ENCODE data around the gene DGKH.
"Not testable (repeated sequence)": the region's sequence is repeated elsewhere in the genome, so short reads cannot be mapped to it uniquely, and the experiment has no call there.

The DGKH gene

GRCh38 chr13:42055500-42056085 is 7.1 kb downstream of the DGKH start:
- Mint-ChIP-seq H3K27me3 (no peaks in the 10 kb centered on the region), H3K9me3 (ENCODE audit: low read depth) (no peaks in the 10 kb centered on the region), H3K4me3 (no peak overlapping the region), H3K36me3 (peaks cover 12% of the 10 kb centered on the region), H3K27ac (peak overlapping the region; percentile 16), H3K4me1 (ENCODE audit: low read depth) (peaks cover 11% of the 10 kb centered on the region)

- no peak overlapping the region for H3K27ac Mint-ChIP-seq
- H3K4me3 Mint-ChIP-seq: no peak overlapping the region
- no peaks in the 10 kb centered on the region for H3K27me3 Mint-ChIP-seq
- peaks cover 11% of the 10 kb centered on the region for H3K4me1 Mint-ChIP-seq (ENCODE audit: low read depth)
- H3K36me3 Mint-ChIP-seq: peaks cover 10% of the 10 kb centered on the region
- no peaks in the 10 kb centered on the region for H3K9me3 Mint-ChIP-seq (ENCODE audit: low read depth)
Measured at GRCh38 chr13:42056146-42056545, 7.7 kb downstream of the DGKH start.

DNA sequence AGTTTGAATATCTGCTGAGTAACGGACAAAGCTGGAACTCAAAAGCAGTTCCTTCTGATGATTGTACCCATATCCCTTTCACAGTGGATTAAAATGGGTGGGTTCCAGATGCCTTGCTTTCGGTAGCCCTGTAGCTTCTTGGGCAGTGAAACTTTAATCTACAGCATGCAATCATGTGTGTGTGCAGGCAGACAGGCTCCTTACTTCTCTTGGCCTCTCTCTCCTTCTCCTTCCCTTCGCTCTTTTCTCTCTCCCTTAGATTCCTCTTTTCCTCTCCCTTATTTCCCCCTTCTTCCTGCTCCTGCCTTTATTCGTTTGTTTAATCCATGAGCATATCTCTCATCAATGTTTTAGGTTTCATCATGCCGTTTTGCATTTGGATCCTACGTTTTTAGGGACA is 8.1 kb downstream of the DGKH start:
- Mint-ChIP-seq H3K9me3 (ENCODE audit: low read depth) (no peaks in the 10 kb centered on the region), H3K4me3 (no peak overlapping the region), H3K27me3 (no peaks in the 10 kb centered on the region), H3K36me3 (peaks cover 10% of the 10 kb centered on the region), H3K27ac (peak overlapping the region; percentile 22), H3K4me1 (ENCODE audit: low read depth) (peaks cover 11% of the 10 kb centered on the region)

- peaks cover 10% of the 10 kb centered on the region for H3K36me3 Mint-ChIP-seq
- no peak overlapping the region for H3K27ac Mint-ChIP-seq
- peaks cover 11% of the 10 kb centered on the region for H3K4me1 Mint-ChIP-seq (ENCODE audit: low read depth)
- no peak overlapping the region for H3K4me3 Mint-ChIP-seq
- no peaks in the 10 kb centered on the region for H3K27me3 Mint-ChIP-seq
- no peaks in the 10 kb centered on the region for H3K9me3 Mint-ChIP-seq (ENCODE audit: low read depth)
Measured at GRCh38 chr13:42057918-42058530, 9.6 kb downstream of the DGKH start.

DNA sequence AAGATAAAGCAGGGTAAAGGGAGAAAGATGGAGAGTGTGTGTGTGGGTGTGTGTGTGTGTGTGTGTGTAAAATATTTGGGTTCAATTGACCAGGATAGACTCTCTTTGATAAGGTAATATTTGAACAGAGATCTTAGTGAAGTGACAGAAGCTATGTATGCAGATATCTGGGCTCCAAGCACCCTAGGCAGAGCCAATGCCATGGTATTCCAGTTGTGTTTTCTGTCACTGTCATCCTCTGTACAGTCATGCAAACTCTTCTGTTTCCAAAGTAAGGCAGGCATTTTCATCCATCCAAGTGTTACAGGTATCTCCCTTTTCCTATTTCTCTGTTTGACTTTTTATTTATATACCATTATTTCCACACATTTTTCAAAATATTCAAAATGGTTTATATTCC is 13.5 kb downstream of the DGKH start:
- Mint-ChIP-seq H3K4me3 (no peak overlapping the region), H3K36me3 (peaks cover 20% of the 10 kb centered on the region), H3K4me1 (ENCODE audit: low read depth) (no peaks in the 10 kb centered on the region), H3K27ac (no peak overlapping the region), H3K27me3 (no peaks in the 10 kb centered on the region), H3K9me3 (ENCODE audit: low read depth) (no peaks in the 10 kb centered on the region)

GRCh38 chr13:42063105-42063504 is 14.7 kb downstream of the DGKH start:
- H3K27me3 Mint-ChIP-seq: no peaks in the 10 kb centered on the region
- H3K27ac Mint-ChIP-seq: no peak overlapping the region
- no peaks in the 10 kb centered on the region for H3K9me3 Mint-ChIP-seq (ENCODE audit: low read depth)
- no peak overlapping the region for H3K4me3 Mint-ChIP-seq
- peaks cover 19% of the 10 kb centered on the region for H3K36me3 Mint-ChIP-seq
- H3K4me1 Mint-ChIP-seq (ENCODE audit: low read depth): no peaks in the 10 kb centered on the region

- Mint-ChIP-seq H3K4me3 (no peak overlapping the region), H3K27me3 (no peaks in the 10 kb centered on the region), H3K36me3 (peaks cover 18% of the 10 kb centered on the region), H3K27ac (no peak overlapping the region), H3K4me1 (ENCODE audit: low read depth) (no peaks in the 10 kb centered on the region), H3K9me3 (ENCODE audit: low read depth) (no peaks in the 10 kb centered on the region)
Measured at GRCh38 chr13:42064259-42064658, 15.8 kb downstream of the DGKH start.

DNA sequence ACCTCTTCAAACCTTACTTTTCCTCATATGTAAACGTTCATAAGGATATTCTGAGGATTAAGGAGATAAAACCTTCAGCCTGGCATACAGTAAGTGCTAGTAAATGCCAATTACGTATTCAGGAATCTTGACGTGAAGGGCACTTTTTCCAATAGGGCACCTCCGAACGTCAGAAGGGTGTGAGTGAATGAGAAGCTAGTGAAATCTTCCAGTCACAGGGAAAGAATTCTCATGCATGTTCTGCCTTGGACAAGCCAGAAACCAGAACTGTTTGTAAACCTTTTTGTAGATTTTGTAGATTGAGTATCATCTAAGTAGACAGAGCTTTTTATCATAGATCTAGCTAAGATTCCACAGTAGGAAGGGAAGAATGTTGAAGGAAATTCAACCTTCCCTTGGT is 16.5 kb downstream of the DGKH start:
- H3K4me3 Mint-ChIP-seq: no peak overlapping the region
- peaks cover 24% of the 10 kb centered on the region for H3K36me3 Mint-ChIP-seq
- no peaks in the 10 kb centered on the region for H3K4me1 Mint-ChIP-seq (ENCODE audit: low read depth)
- H3K9me3 Mint-ChIP-seq (ENCODE audit: low read depth): no peaks in the 10 kb centered on the region
- no peak overlapping the region for H3K27ac Mint-ChIP-seq
- H3K27me3 Mint-ChIP-seq: no peaks in the 10 kb centered on the region

- H3K4me1 Mint-ChIP-seq (ENCODE audit: low read depth): no peaks in the 10 kb centered on the region
- H3K27ac Mint-ChIP-seq: no peak overlapping the region
- H3K4me3 Mint-ChIP-seq: no peak overlapping the region
- H3K9me3 Mint-ChIP-seq (ENCODE audit: low read depth): no peaks in the 10 kb centered on the region
- H3K36me3 Mint-ChIP-seq: peaks cover 24% of the 10 kb centered on the region
- no peaks in the 10 kb centered on the region for H3K27me3 Mint-ChIP-seq
Measured at GRCh38 chr13:42065414-42065813, 17.0 kb downstream of the DGKH start.

DNA sequence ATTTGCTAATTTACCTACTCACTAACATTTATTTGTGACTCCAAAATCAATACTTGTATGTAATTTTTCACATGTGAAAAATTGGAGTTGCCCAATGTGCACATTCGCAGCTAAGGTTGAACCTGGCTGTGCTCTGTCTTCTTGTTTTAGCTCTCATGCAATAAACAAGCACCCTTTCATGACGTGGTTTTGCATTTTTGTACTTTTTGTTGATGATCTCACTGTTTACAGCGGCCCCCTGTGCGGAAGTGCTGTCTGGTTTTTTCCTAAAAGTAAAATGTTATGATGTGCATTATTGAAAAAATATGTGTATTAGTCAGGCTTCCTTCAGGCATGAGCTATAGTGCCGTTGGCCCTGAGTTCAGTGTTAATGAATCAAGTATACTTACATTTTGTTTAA is 18.1 kb downstream of the DGKH start:
- Mint-ChIP-seq H3K27me3 (no peaks in the 10 kb centered on the region), H3K4me3 (no peak overlapping the region), H3K36me3 (peaks cover 26% of the 10 kb centered on the region), H3K27ac (no peak overlapping the region), H3K9me3 (ENCODE audit: low read depth) (no peaks in the 10 kb centered on the region), H3K4me1 (ENCODE audit: low read depth) (peaks cover 9% of the 10 kb centered on the region)

DNA sequence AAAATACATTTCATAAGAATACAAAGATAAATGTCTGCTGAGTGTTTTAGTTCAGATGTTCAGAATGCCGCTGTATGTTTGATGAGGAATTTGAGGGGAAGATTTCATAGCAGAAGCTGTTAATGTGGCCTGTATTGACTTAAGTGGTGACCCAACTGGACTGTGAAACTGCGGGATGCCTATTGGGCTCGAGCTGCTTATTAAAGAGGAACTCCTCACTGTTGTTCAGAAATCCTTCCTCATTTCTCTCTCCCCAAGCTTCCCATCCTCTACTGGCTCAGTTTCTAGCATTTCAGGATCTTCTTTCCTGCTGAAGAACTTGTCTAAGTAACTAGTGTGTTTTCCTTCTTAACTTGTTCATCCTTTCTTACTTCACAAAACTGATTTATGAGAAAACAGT is 20.4 kb downstream of the DGKH start:
- Mint-ChIP-seq H3K27me3 (no peaks in the 10 kb centered on the region), H3K4me1 (ENCODE audit: low read depth) (peaks cover 18% of the 10 kb centered on the region)

GRCh38 chr13:42070599-42070998 is 22.2 kb downstream of the DGKH start:
- not testable (repeated sequence) for H3K27me3 Mint-ChIP-seq; H3K9me3 Mint-ChIP-seq (ENCODE audit: low read depth); H3K27ac Mint-ChIP-seq; H3K4me3 Mint-ChIP-seq
- H3K4me1 Mint-ChIP-seq (ENCODE audit: low read depth): peaks cover 28% of the 10 kb centered on the region
- H3K36me3 Mint-ChIP-seq: peaks cover 20% of the 10 kb centered on the region

More for the DNA sequence above, 20.4 kb downstream of the DGKH start:
- Mint-ChIP-seq H3K9me3 (ENCODE audit: low read depth) (no peaks in the 10 kb centered on the region), H3K4me3 (no peak overlapping the region), H3K27ac (no peak overlapping the region), H3K36me3 (peaks cover 26% of the 10 kb centered on the region)

- not testable (repeated sequence) for H3K9me3 Mint-ChIP-seq (ENCODE audit: low read depth); H3K27me3 Mint-ChIP-seq; H3K27ac Mint-ChIP-seq
- H3K4me3 Mint-ChIP-seq: peak overlapping the region; percentile 12
- H3K4me1 Mint-ChIP-seq (ENCODE audit: low read depth): peaks cover 31% of the 10 kb centered on the region
- H3K36me3 Mint-ChIP-seq: peaks cover 19% of the 10 kb centered on the region
Measured at GRCh38 chr13:42071179-42071578, 22.7 kb downstream of the DGKH start.

DNA sequence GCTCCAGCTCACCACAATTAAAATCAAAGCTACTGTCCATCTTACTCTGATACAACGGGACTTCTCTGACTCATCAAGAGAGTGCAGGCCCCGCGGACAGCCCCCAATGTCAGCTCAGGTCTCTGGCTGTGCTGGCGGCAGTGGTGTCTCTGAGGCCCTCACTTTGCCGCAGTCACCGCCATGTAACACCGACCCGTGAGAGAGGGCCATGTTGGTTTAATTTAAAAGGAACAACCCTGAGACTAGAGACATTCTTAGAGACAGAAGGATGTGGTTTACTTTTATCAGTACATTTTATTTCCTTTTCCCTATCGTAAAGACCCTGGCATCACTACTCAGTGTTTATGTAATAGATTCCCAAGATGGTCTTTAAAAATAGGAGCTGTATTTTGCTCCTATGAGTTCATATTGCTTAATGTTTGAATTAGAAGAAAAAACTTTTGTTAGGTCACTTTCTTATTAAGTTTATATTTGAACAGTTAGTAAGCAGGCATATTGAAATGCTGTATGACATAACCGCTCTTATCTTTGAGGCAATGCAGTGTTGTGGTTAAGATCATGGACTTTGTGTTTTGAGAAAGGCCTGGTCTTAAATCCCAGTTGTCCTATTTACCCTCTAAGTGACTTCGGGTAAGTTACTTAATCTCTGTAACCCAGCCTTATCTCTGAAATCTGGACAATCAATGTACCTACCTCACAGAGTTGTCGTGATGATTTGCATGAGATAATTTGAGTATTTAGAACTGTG is 23.4 kb downstream of the DGKH start:
- Mint-ChIP-seq H3K36me3 (peaks cover 13% of the 10 kb centered on the region), H3K27me3 (no peaks in the 10 kb centered on the region), H3K27ac (no peak overlapping the region), H3K4me3 (no peak overlapping the region), H3K9me3 (ENCODE audit: low read depth) (no peaks in the 10 kb centered on the region), H3K4me1 (ENCODE audit: low read depth) (peaks cover 31% of the 10 kb centered on the region)

DNA sequence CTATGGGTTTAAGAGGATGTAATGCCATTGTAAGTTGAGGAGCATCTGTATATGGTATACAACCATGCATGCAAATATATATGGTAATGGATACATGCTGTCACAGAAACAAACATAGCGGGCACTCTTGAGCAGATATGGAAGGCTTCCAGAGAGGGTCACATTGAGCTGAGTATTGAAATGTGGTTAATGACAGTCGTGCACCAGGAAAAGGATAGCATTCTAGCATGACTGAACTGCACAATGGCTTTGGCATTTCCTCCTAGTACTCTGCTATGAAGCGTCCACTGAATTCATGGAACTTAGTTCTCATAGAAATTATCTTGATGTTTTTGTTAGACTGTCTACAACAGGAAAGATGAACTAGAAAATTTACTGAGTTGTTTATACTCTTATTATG is 25.2 kb downstream of the DGKH start:
- no peak overlapping the region for H3K27ac Mint-ChIP-seq
- H3K36me3 Mint-ChIP-seq: peaks cover 12% of the 10 kb centered on the region
- no peaks in the 10 kb centered on the region for H3K9me3 Mint-ChIP-seq (ENCODE audit: low read depth)
- peaks cover 31% of the 10 kb centered on the region for H3K4me1 Mint-ChIP-seq (ENCODE audit: low read depth)
- no peak overlapping the region for H3K4me3 Mint-ChIP-seq
- no peaks in the 10 kb centered on the region for H3K27me3 Mint-ChIP-seq
